ENCODE data around the gene TCL1A.
"Not testable (repeated sequence)": the region's sequence is repeated elsewhere in the genome, so short reads cannot be mapped to it uniquely, and the experiment has no call there.

The TCL1A gene

GRCh38 chr14:95756127-95756526 is 42.2 kb upstream of the TCL1A start:
- DNase-seq (ENCODE audit: low read depth), result no peak
- H3K4me3 ChIP-seq (ENCODE audit: low read depth, low read length), result no peak overlapping the region
- no peak for TF ChIP-seq CTCF (conservative IDR thresholded peaks at IDR 0.05; ENCODE audit: low read depth, low read length)

- TF ChIP-seq CTCF (conservative IDR thresholded peaks at IDR 0.05; ENCODE audit: low read depth, low read length), result no peak
- DNase-seq (ENCODE audit: low read depth), result no peak
- no peak overlapping the region for H3K4me3 ChIP-seq (ENCODE audit: low read depth, low read length)
Observed at GRCh38 chr14:95741781-95742180, 27.9 kb upstream of the TCL1A start.

- DNase-seq (ENCODE audit: low read depth), result no peak
- H3K4me3 ChIP-seq (ENCODE audit: low read depth, low read length), result no peak overlapping the region
- TF ChIP-seq CTCF (conservative IDR thresholded peaks at IDR 0.05; ENCODE audit: low read depth, low read length), result no peak
Observed at GRCh38 chr14:95741038-95741490, 27.1 kb upstream of the TCL1A start.

GRCh38 chr14:95739356-95739755 is 25.4 kb upstream of the TCL1A start:
- no peak for DNase-seq (ENCODE audit: low read depth)
- no peak for TF ChIP-seq CTCF (conservative IDR thresholded peaks at IDR 0.05; ENCODE audit: low read depth, low read length)
- no peak overlapping the region for H3K4me3 ChIP-seq (ENCODE audit: low read depth, low read length)

GRCh38 chr14:95733212-95733611 is 19.3 kb upstream of the TCL1A start:
- no peak for TF ChIP-seq CTCF (conservative IDR thresholded peaks at IDR 0.05; ENCODE audit: low read depth, low read length)
- no peak for DNase-seq (ENCODE audit: low read depth)

GRCh38 chr14:95730126-95730525 is 16.2 kb upstream of the TCL1A start:
- no peak for DNase-seq (ENCODE audit: low read depth)
- TF ChIP-seq CTCF (conservative IDR thresholded peaks at IDR 0.05; ENCODE audit: low read depth, low read length), result no peak
- H3K4me3 ChIP-seq (ENCODE audit: low read depth, low read length), result no peak overlapping the region

More at GRCh38 chr14:95733212-95733611, 19.3 kb upstream of the TCL1A start:
- no peak overlapping the region for H3K4me3 ChIP-seq (ENCODE audit: low read depth, low read length)

- H3K4me3 ChIP-seq (ENCODE audit: low read depth, low read length); DNase-seq (ENCODE audit: low read depth): not testable (repeated sequence)
Observed at GRCh38 chr14:95729402-95730028, 15.6 kb upstream of the TCL1A start.

Data from choroid plexus epithelial cell (primary cell).